RWPE2 (cell line): ENCODE measurements around the gene LRCH1.

Source experiments
- ATAC-seq: fragments of 200-7000 bp; cut with Tn5 transposase; 3 replicates; pipeline ENCODE4 v1.9.1; 2021; ENCODE audit warnings: low read depth
- DNase-seq: peaks from one replicate; pipeline ENCODE4 v3.0.0-alpha.2; 2020; ENCODE audit warnings: low spot score
- H3K27ac ChIP-seq: fragments of 450-650 bp; 2 replicates; pipeline ENCODE4 v1.5.1; 2017; ENCODE audit warnings: mild to moderate bottlenecking; ENCODE audit not compliant: poor library complexity, severe bottlenecking
- H3K27me3 ChIP-seq: fragments of 250-450 bp; sonication (Bioruptor Pico); 2 replicates; pipeline ENCODE4 v1.5.1; 2021; ENCODE audit warnings: mild to moderate bottlenecking, moderate library complexity; ENCODE audit not compliant: insufficient read depth, poor library complexity, severe bottlenecking
- H3K36me3 ChIP-seq: fragments of 250-450 bp; sonication (Bioruptor Pico); 2 replicates; pipeline ENCODE4 v1.5.1; 2020; ENCODE audit warnings: low read depth, mild to moderate bottlenecking, moderate library complexity
- H3K4me1 ChIP-seq: fragments of 250-450 bp; sonication (Bioruptor Pico); 2 replicates; pipeline ENCODE4 v1.5.1; 2021; ENCODE audit warnings: mild to moderate bottlenecking, moderate library complexity; ENCODE audit not compliant: insufficient read depth, poor library complexity, severe bottlenecking
- H3K4me3 ChIP-seq: fragments of 250-450 bp; sonication (Bioruptor Pico); 2 replicates; pipeline ENCODE4 v1.5.1; 2021; ENCODE audit warnings: mild to moderate bottlenecking, moderate library complexity; ENCODE audit not compliant: severe bottlenecking
- H3K9me3 ChIP-seq: fragments of 250-450 bp; sonication (Bioruptor Pico); 2 replicates; pipeline ENCODE4 v1.5.1; 2021; ENCODE audit warnings: mild to moderate bottlenecking, moderate library complexity; ENCODE audit not compliant: severe bottlenecking
- CTCF ChIP-seq: fragments of 450-650 bp; IDR thresholded peaks from one replicate; pipeline ENCODE4 v1.5.1; 2017; ENCODE audit warnings: mild to moderate bottlenecking, moderate library complexity; ENCODE audit not compliant: poor library complexity, severe bottlenecking

The LRCH1 gene

GRCh38 chr13:46550822-46551221 lies 2.1 kb upstream of the LRCH1 start:
- no peak for TF ChIP-seq CTCF
- Histone ChIP-seq H3K4me1 (no peaks in the 10 kb centered on the region), H3K27ac (no peak overlapping the region), H3K4me3 (no peak overlapping the region), H3K27me3 (no peaks in the 10 kb centered on the region), H3K9me3 (no peaks in the 10 kb centered on the region), H3K36me3 (no peaks in the 10 kb centered on the region)
- ATAC-seq (no peak), DNase-seq (no peak)

GRCh38 chr13:46551410-46552302 lies 1.3 kb upstream of the LRCH1 start:
- H3K27ac ChIP-seq = peak overlapping the region; percentile 88
- H3K27me3 ChIP-seq = no peaks in the 10 kb centered on the region
- H3K9me3 ChIP-seq = no peaks in the 10 kb centered on the region
- ATAC-seq = peak; percentile 40; the same call in 2 of the 3 replicates
- no peaks in the 10 kb centered on the region for H3K4me1 ChIP-seq
- H3K4me3 ChIP-seq = peak overlapping the region; percentile 96
- peak; percentile 69 for DNase-seq
- H3K36me3 ChIP-seq = no peaks in the 10 kb centered on the region
- TF ChIP-seq CTCF = peak; percentile 89

DNA sequence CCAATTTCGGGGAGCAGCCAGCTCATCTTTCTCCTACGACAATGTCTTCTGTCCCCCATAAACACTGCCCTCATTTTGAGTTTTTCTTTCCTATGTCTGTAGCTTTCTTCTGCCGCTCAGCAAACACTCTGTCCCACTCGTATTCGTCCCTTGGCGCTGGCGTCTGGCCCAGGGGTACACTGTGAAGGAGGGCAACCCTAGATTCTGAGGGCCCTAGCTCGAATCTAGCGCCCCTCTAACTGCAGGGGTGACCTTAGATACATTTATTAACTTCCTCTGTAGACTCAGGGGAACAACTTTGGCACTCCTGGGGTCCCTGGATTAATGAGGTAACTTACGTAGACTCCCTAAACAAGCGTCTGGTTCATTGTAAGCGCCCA lies 677 bp upstream of the LRCH1 start:
- TF ChIP-seq CTCF = no peak
- H3K4me1 ChIP-seq = no peaks in the 10 kb centered on the region
- no peaks in the 10 kb centered on the region for H3K36me3 ChIP-seq
- H3K27me3 ChIP-seq = no peaks in the 10 kb centered on the region
- H3K27ac ChIP-seq = peak overlapping the region; percentile 88
- peak overlapping the region; percentile 96 for H3K4me3 ChIP-seq
- no peaks in the 10 kb centered on the region for H3K9me3 ChIP-seq
- DNase-seq (no peak), ATAC-seq (no peak)

GRCh38 chr13:46553521-46553885 lies 533 bp downstream of the LRCH1 start:
- ATAC-seq (no peak; the same call in 2 of the 3 replicates), DNase-seq (no peak)
- TF ChIP-seq CTCF = no peak

More at GRCh38 chr13:46553521-46553885, 533 bp downstream of the LRCH1 start:
- Histone ChIP-seq H3K9me3 (no peaks in the 10 kb centered on the region), H3K4me1 (no peaks in the 10 kb centered on the region), H3K4me3 (peak overlapping the region; percentile 96), H3K36me3 (no peaks in the 10 kb centered on the region), H3K27ac (peak overlapping the region; percentile 88), H3K27me3 (no peaks in the 10 kb centered on the region)
